ENCODE results near the gene TPT1. TPM values are rescaled to one million over a fixed set of nuclear protein-coding genes. Genes with fewer than 3 reads are reported as not detected.

TPT1 gene
- total RNA-seq, 1 donor, result 2,232 TPM

- H3K79me2 ChIP-seq (ENCODE audit: insufficient read depth, low read length), result no peaks in the 10 kb centered on the region
These were observed 24.6 kb downstream of the TPT1 start for GRCh38 chr13:45316338-45316737.

GRCh38 chr13:45315520-45316167 is 25.3 kb downstream of the TPT1 start:
- Histone ChIP-seq H3K36me3 (ENCODE audit: insufficient read depth, low read length) (no peaks in the 10 kb centered on the region), H3K9me3 (ENCODE audit: low read depth, low read length) (no peaks in the 10 kb centered on the region), H3K4me2 (ENCODE audit: insufficient read depth, low read length) (no peak overlapping the region), H2AFZ (ENCODE audit: low read length) (no peak overlapping the region), H4K20me1 (ENCODE audit: insufficient read depth, low read length) (no peaks in the 10 kb centered on the region), H3K4me3 (ENCODE audit: insufficient read depth, low read length) (no peak overlapping the region), H3K27ac (ENCODE audit: low read depth, low read length) (no peak overlapping the region), H3K4me1 (ENCODE audit: insufficient read depth, low read length) (peaks cover 11% of the 10 kb centered on the region), H3K79me2 (ENCODE audit: insufficient read depth, low read length) (no peaks in the 10 kb centered on the region), H3K27me3 (ENCODE audit: insufficient read depth, low read length) (no peaks in the 10 kb centered on the region)
- no peak for DNase-seq (ENCODE audit: insufficient read length, low spot score, missing footprints)
- TF ChIP-seq CTCF (IDR thresholded peaks at IDR 0.05; ENCODE audit: extremely low read depth, low read depth, low read length), result no peak

More at GRCh38 chr13:45316338-45316737, 24.6 kb downstream of the TPT1 start:
- Histone ChIP-seq H2AFZ (ENCODE audit: low read length) (no peak overlapping the region), H4K20me1 (ENCODE audit: insufficient read depth, low read length) (no peaks in the 10 kb centered on the region), H3K4me3 (ENCODE audit: insufficient read depth, low read length) (no peak overlapping the region), H3K27me3 (ENCODE audit: insufficient read depth, low read length) (no peaks in the 10 kb centered on the region), H3K27ac (ENCODE audit: low read depth, low read length) (no peak overlapping the region), H3K9me3 (ENCODE audit: low read depth, low read length) (no peaks in the 10 kb centered on the region), H3K36me3 (ENCODE audit: insufficient read depth, low read length) (no peaks in the 10 kb centered on the region), H3K4me2 (ENCODE audit: insufficient read depth, low read length) (no peak overlapping the region), H3K4me1 (ENCODE audit: insufficient read depth, low read length) (peaks cover 5% of the 10 kb centered on the region)
- DNase-seq (ENCODE audit: insufficient read length, low spot score, missing footprints), result no peak
- TF ChIP-seq CTCF (IDR thresholded peaks at IDR 0.05; ENCODE audit: extremely low read depth, low read depth, low read length), result no peak

- Histone ChIP-seq H3K4me1 (ENCODE audit: insufficient read depth, low read length) (peaks cover 11% of the 10 kb centered on the region), H3K27ac (ENCODE audit: low read depth, low read length) (no peak overlapping the region), H2AFZ (ENCODE audit: low read length) (no peak overlapping the region), H3K4me2 (ENCODE audit: insufficient read depth, low read length) (no peak overlapping the region), H3K36me3 (ENCODE audit: insufficient read depth, low read length) (no peaks in the 10 kb centered on the region), H4K20me1 (ENCODE audit: insufficient read depth, low read length) (no peaks in the 10 kb centered on the region), H3K79me2 (ENCODE audit: insufficient read depth, low read length) (no peaks in the 10 kb centered on the region), H3K4me3 (ENCODE audit: insufficient read depth, low read length) (no peak overlapping the region), H3K9me3 (ENCODE audit: low read depth, low read length) (no peaks in the 10 kb centered on the region), H3K27me3 (ENCODE audit: insufficient read depth, low read length) (no peaks in the 10 kb centered on the region)
- no peak for TF ChIP-seq CTCF (IDR thresholded peaks at IDR 0.05; ENCODE audit: extremely low read depth, low read depth, low read length)
- DNase-seq (ENCODE audit: insufficient read length, low spot score, missing footprints), result no peak
These were observed 26.2 kb downstream of the TPT1 start for GRCh38 chr13:45314822-45315221.

GRCh38 chr13:45310341-45311131 is 30.4 kb downstream of the TPT1 start:
- no peak for DNase-seq (ENCODE audit: insufficient read length, low spot score, missing footprints)
- no peaks in the 10 kb centered on the region for H3K36me3 ChIP-seq (ENCODE audit: insufficient read depth, low read length)
- H3K27ac ChIP-seq (ENCODE audit: low read depth, low read length), result no peak overlapping the region
- peak overlapping the region; percentile 93 for H3K4me2 ChIP-seq (ENCODE audit: insufficient read depth, low read length)
- no peaks in the 10 kb centered on the region for H3K79me2 ChIP-seq (ENCODE audit: insufficient read depth, low read length)
- H4K20me1 ChIP-seq (ENCODE audit: insufficient read depth, low read length), result no peaks in the 10 kb centered on the region
- H3K9me3 ChIP-seq (ENCODE audit: low read depth, low read length), result no peaks in the 10 kb centered on the region
- peak overlapping the region; percentile 56 for H2AFZ ChIP-seq (ENCODE audit: low read length)
- peak overlapping the region; percentile 69 for H3K4me3 ChIP-seq (ENCODE audit: insufficient read depth, low read length)
- peaks cover 13% of the 10 kb centered on the region for H3K4me1 ChIP-seq (ENCODE audit: insufficient read depth, low read length)
- no peak for TF ChIP-seq CTCF (IDR thresholded peaks at IDR 0.05; ENCODE audit: extremely low read depth, low read depth, low read length)
- H3K27me3 ChIP-seq (ENCODE audit: insufficient read depth, low read length), result no peaks in the 10 kb centered on the region

All from osteoblast (primary cell).